Muscle layer of duodenum (tissue), 2 donors: ENCODE results near the gene EXOSC6.
"Not testable (repeated sequence)": the region's sequence is repeated elsewhere in the genome, so short reads cannot be mapped to it uniquely, and the experiment has no call there.

Source experiments
- H3K27ac ChIP-seq: one replicate; pipeline ENCODE4 v1.7.0; 2013; ENCODE audit warnings: mild to moderate bottlenecking, low read length
- H3K27me3 ChIP-seq: one replicate; pipeline ENCODE4 v1.7.0; 2013; ENCODE audit warnings: low read depth, mild to moderate bottlenecking, control low read depth, low read length
- H3K36me3 ChIP-seq, 2 donors: one replicate each; pipeline ENCODE4 v1.7.0; 2013; ENCODE audit warnings: low read length in 2 of 2, control low read depth in 1 of 2, mild to moderate bottlenecking in 1 of 2; ENCODE audit not compliant: insufficient read depth in 2 of 2, control insufficient read depth in 1 of 2
- H3K4me1 ChIP-seq, 2 donors: one replicate each; pipeline ENCODE4 v1.7.0; 2013; ENCODE audit warnings: low read length in 2 of 2, mild to moderate bottlenecking in 2 of 2, control low read depth in 1 of 2, moderate library complexity in 1 of 2; ENCODE audit not compliant: insufficient read depth in 2 of 2, control insufficient read depth in 1 of 2
- H3K4me3 ChIP-seq, 2 donors: one replicate each; pipeline ENCODE4 v1.7.0; 2013; ENCODE audit warnings: low read length in 2 of 2, low read depth in 1 of 2, mild to moderate bottlenecking in 1 of 2
- H3K9me3 ChIP-seq, 2 donors: one replicate each; pipeline ENCODE4 v1.7.0; 2013; ENCODE audit warnings: low read length in 2 of 2, control low read depth in 1 of 2, mild to moderate bottlenecking in 1 of 2; ENCODE audit not compliant: control insufficient read depth in 1 of 2
- donor health status: healthy.

Gene EXOSC6

GRCh38 chr16:70223971-70224513, 27.7 kb downstream of the EXOSC6 start:
- not testable (repeated sequence) for H3K36me3 ChIP-seq, H3K9me3 ChIP-seq, H3K27me3 ChIP-seq, H3K27ac ChIP-seq, H3K4me1 ChIP-seq, H3K4me3 ChIP-seq

GRCh38 chr16:70223216-70223615, 28.5 kb downstream of the EXOSC6 start:
- not testable (repeated sequence) for H3K4me3 ChIP-seq, H3K27me3 ChIP-seq, H3K4me1 ChIP-seq, H3K9me3 ChIP-seq, H3K36me3 ChIP-seq, H3K27ac ChIP-seq

GRCh38 chr16:70222574-70222973, 29.2 kb downstream of the EXOSC6 start:
- not testable (repeated sequence) for H3K36me3 ChIP-seq, H3K4me3 ChIP-seq, H3K9me3 ChIP-seq, H3K27me3 ChIP-seq, H3K4me1 ChIP-seq, H3K27ac ChIP-seq

GRCh38 chr16:70218586-70218985, 33.2 kb downstream of the EXOSC6 start:
- H3K36me3 ChIP-seq, H3K4me1 ChIP-seq, H3K9me3 ChIP-seq, H3K27ac ChIP-seq, H3K27me3 ChIP-seq, H3K4me3 ChIP-seq: not testable (repeated sequence)

- H3K36me3 ChIP-seq, H3K4me1 ChIP-seq, H3K27me3 ChIP-seq, H3K9me3 ChIP-seq, H3K4me3 ChIP-seq, H3K27ac ChIP-seq: not testable (repeated sequence)
Observed at GRCh38 chr16:70206382-70206781, 45.4 kb downstream of the EXOSC6 start.

GRCh38 chr16:70204668-70205405, 46.9 kb downstream of the EXOSC6 start:
- H3K27ac ChIP-seq, H3K27me3 ChIP-seq, H3K4me3 ChIP-seq, H3K4me1 ChIP-seq, H3K36me3 ChIP-seq, H3K9me3 ChIP-seq: not testable (repeated sequence)

- not testable (repeated sequence) for H3K4me3 ChIP-seq, H3K4me1 ChIP-seq, H3K27me3 ChIP-seq
Observed at GRCh38 chr16:70204010-70204409, 47.7 kb downstream of the EXOSC6 start.

GRCh38 chr16:70203508-70203907, 48.2 kb downstream of the EXOSC6 start:
- H3K27ac ChIP-seq = not testable (repeated sequence)

More at GRCh38 chr16:70204010-70204409, 47.7 kb downstream of the EXOSC6 start:
- H3K36me3 ChIP-seq, H3K27ac ChIP-seq, H3K9me3 ChIP-seq: not testable (repeated sequence)

GRCh38 chr16:70200063-70200462, 51.7 kb downstream of the EXOSC6 start:
- not testable (repeated sequence) for H3K4me3 ChIP-seq, H3K27me3 ChIP-seq, H3K4me1 ChIP-seq, H3K36me3 ChIP-seq, H3K9me3 ChIP-seq, H3K27ac ChIP-seq

More at GRCh38 chr16:70203508-70203907, 48.2 kb downstream of the EXOSC6 start:
- H3K4me3 ChIP-seq, H3K36me3 ChIP-seq, H3K27me3 ChIP-seq, H3K4me1 ChIP-seq, H3K9me3 ChIP-seq: not testable (repeated sequence)

GRCh38 chr16:70199170-70199569, 52.6 kb downstream of the EXOSC6 start:
- H3K4me1 ChIP-seq, H3K27me3 ChIP-seq, H3K9me3 ChIP-seq, H3K36me3 ChIP-seq, H3K27ac ChIP-seq, H3K4me3 ChIP-seq: not testable (repeated sequence)

- H3K27me3 ChIP-seq, H3K4me3 ChIP-seq, H3K36me3 ChIP-seq, H3K27ac ChIP-seq, H3K4me1 ChIP-seq, H3K9me3 ChIP-seq: not testable (repeated sequence)
Observed at GRCh38 chr16:70198666-70199065, 53.1 kb downstream of the EXOSC6 start.

GRCh38 chr16:70198230-70198629, 53.5 kb downstream of the EXOSC6 start:
- not testable (repeated sequence) for H3K36me3 ChIP-seq

More at GRCh38 chr16:70198230-70198629, 53.5 kb downstream of the EXOSC6 start:
- H3K4me3 ChIP-seq, H3K4me1 ChIP-seq, H3K27ac ChIP-seq, H3K27me3 ChIP-seq, H3K9me3 ChIP-seq: not testable (repeated sequence)
